H1 (cell line): ENCODE measurements around the gene RALA.

ENCODE experiments used
- BRCA1 ChIP-seq: IDR thresholded peaks from 2 replicates; pipeline ENCODE4 v1.6.1; 2012; ENCODE audit warnings: low read depth, low read length, improper control_type of control experiment
- EP300 ChIP-seq, 2 experiments: IDR thresholded peaks; 1 replicate in 1 of 2; 2 replicates in 1 of 2; pipeline ENCODE4 v1.6.1; 2011 to 2012; ENCODE audit warnings: low read depth in 2 of 2, low read length in 2 of 2, mild to moderate bottlenecking in 2 of 2, borderline replicate concordance in 1 of 2, inconsistent platforms in 1 of 2, moderate library complexity in 1 of 2
- EZH2 ChIP-seq: fragments of 200-600 bp; sonication (generic); IDR thresholded peaks from 2 replicates; pipeline ENCODE4 v1.7.1; 2012; ENCODE audit warnings: low read depth, mild to moderate bottlenecking, moderate library complexity, low read length, inconsistent platforms; ENCODE audit not compliant: severe bottlenecking
- GABPA ChIP-seq: IDR thresholded peaks from 2 replicates; pipeline ENCODE4 v1.6.1; 2011; ENCODE audit warnings: mild to moderate bottlenecking, low read length, moderate library complexity, borderline replicate concordance; ENCODE audit not compliant: insufficient read depth
- MAFK ChIP-seq: IDR thresholded peaks from 2 replicates; pipeline ENCODE4 v1.6.1; 2012; ENCODE audit warnings: low read depth, mild to moderate bottlenecking, improper control_type of control experiment, low read length
- PHF8 ChIP-seq: fragments of 200-600 bp; sonication (generic); conservative IDR thresholded peaks from 2 replicates; pipeline ENCODE4 v1.7.1; 2012; ENCODE audit warnings: low read depth, mild to moderate bottlenecking, inconsistent platforms, low read length, moderate library complexity
- POLR2A ChIP-seq, 2 experiments: IDR thresholded peaks; 1 replicate in 1 of 2; 2 replicates in 1 of 2; pipeline ENCODE4 v1.6.1; 2011; ENCODE audit warnings: low read depth in 2 of 2, low read length in 2 of 2, mild to moderate bottlenecking in 2 of 2; ENCODE audit errors: control extremely low read depth in 1 of 2
- RAD21 ChIP-seq, 2 experiments: IDR thresholded peaks in 1 of 2; conservative IDR thresholded peaks in 1 of 2; 2 replicates each; pipeline ENCODE4 v1.6.1; 2011; ENCODE audit warnings: low read depth in 2 of 2, low read length in 2 of 2, improper control_type of control experiment in 1 of 2, inconsistent platforms in 1 of 2, mild to moderate bottlenecking in 1 of 2, moderate library complexity in 1 of 2
- TBP ChIP-seq: IDR thresholded peaks from 2 replicates; pipeline ENCODE4 v1.6.1; 2011; ENCODE audit warnings: low read depth, low read length, improper control_type of control experiment
- TEAD4 ChIP-seq: IDR thresholded peaks from 2 replicates; pipeline ENCODE4 v1.6.1; 2012; ENCODE audit warnings: low read depth, low read length, inconsistent platforms, mixed read lengths
- YY1 ChIP-seq: IDR thresholded peaks from 2 replicates; pipeline ENCODE4 v1.6.1; 2011; ENCODE audit warnings: low read depth, mild to moderate bottlenecking, low read length
- TF ChIP-seq, protein P1 (sequence below), 3 experiments: IDR thresholded peaks; 1 replicate in 2 of 3; 2 replicates in 1 of 3; pipeline versions ENCODE4 v1.5.1 to v1.6.1; 2011; ENCODE audit warnings: low read length in 3 of 3, mild to moderate bottlenecking in 3 of 3, inconsistent platforms in 2 of 3, low read depth in 1 of 3, moderate library complexity in 1 of 3; ENCODE audit not compliant: insufficient read depth in 1 of 3; ENCODE audit errors: control extremely low read depth in 1 of 3

DNA sequence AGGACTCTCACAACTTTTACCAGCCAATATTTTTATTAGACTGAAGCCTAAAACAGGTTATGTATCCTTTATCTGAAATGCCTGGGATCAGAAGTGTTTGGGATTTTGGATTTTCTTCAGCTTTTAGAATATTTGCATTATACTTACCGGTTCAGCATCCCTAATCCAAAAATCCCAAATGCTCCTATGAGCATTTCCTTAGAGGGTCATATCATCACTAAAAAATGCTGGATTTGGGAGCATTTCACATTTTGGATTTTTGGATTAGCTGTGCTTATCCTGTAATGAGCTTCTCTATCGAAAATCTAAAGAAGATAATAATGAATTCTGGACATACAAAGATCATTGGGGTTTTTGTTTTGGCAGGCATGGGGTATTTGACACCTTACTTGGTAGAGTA, 53.0 kb downstream of the RALA start:
- TF ChIP-seq, protein P1, sequence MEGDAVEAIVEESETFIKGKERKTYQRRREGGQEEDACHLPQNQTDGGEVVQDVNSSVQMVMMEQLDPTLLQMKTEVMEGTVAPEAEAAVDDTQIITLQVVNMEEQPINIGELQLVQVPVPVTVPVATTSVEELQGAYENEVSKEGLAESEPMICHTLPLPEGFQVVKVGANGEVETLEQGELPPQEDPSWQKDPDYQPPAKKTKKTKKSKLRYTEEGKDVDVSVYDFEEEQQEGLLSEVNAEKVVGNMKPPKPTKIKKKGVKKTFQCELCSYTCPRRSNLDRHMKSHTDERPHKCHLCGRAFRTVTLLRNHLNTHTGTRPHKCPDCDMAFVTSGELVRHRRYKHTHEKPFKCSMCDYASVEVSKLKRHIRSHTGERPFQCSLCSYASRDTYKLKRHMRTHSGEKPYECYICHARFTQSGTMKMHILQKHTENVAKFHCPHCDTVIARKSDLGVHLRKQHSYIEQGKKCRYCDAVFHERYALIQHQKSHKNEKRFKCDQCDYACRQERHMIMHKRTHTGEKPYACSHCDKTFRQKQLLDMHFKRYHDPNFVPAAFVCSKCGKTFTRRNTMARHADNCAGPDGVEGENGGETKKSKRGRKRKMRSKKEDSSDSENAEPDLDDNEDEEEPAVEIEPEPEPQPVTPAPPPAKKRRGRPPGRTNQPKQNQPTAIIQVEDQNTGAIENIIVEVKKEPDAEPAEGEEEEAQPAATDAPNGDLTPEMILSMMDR (IDR thresholded peaks at IDR 0.05; ENCODE audit: control extremely low read depth in 1 of 3, insufficient read depth in 1 of 3, low read depth in 1 of 3, low read length in 3 of 3), result no peak
- TF ChIP-seq BRCA1 (no peak), PHF8 (no peak), EP300 (IDR thresholded peaks at IDR 0.05; ENCODE audit: borderline replicate concordance in 1 of 2, low read depth in 2 of 2, low read length in 2 of 2) (no peak), MAFK (no peak), EZH2 (no peak), YY1 (no peak), POLR2A (IDR thresholded peaks at IDR 0.05; ENCODE audit: control extremely low read depth in 1 of 2, low read depth in 2 of 2, low read length in 2 of 2) (no peak), GABPA (no peak), RAD21 (IDR thresholded peaks at IDR 0.05 in 1 of 2, conservative IDR thresholded peaks at IDR 0.05 in 1 of 2; ENCODE audit: low read depth in 2 of 2, low read length in 2 of 2) (no peak), TEAD4 (no peak), TBP (no peak)
